Activated CD8-positive, alpha-beta memory T cell treated with anti-CD3 and anti-CD28 coated beads, Interleukin-2, amount 50 U/mL, for 4 hours (primary cell): ENCODE results near the gene GABBR2.
A peak's percentile ranks its signal among the peaks of the same experiment; 100 is the strongest.

Source experiments
- DNase-seq: peaks from one replicate; pipeline ENCODE4 v3.0.0-alpha.2; 2020

GABBR2 gene

DNA sequence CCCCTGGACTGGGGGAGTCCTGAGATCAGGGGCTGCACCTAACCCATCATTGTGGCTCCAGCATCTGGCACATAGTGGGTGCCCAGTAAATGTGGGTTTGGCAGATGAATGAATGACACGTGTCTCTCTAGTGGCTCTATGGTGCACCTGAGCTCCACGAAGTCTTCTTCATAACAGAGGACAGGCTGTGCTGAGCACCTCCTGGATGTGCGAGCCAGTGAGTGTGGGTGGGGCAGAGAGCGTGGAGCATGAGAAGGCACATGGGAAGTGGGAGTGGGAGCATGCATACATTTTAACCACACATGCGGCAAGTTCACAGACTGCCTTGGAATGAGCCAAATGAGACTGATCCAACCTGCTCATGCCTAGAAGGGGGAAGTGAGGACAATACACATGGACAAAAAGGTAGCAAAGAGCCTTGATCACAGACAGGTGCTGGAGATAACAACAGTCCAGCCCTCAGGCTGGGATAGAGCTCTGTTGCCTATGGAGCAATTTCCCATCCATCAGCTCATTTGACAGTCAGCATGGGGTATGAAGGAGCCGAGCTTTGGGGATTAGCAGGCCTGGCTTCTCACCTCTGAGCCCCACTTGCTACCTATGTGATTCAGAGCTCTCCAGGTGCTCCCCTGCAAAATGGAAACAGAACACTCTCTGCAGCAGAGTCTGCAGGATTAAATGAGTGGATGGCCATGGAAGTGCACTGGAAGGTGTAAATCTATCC is 377.0 kb downstream of the GABBR2 start:
- no peak for DNase-seq

GRCh38 chr9:98330831-98331230 is 377.9 kb downstream of the GABBR2 start:
- no peak for DNase-seq

DNA sequence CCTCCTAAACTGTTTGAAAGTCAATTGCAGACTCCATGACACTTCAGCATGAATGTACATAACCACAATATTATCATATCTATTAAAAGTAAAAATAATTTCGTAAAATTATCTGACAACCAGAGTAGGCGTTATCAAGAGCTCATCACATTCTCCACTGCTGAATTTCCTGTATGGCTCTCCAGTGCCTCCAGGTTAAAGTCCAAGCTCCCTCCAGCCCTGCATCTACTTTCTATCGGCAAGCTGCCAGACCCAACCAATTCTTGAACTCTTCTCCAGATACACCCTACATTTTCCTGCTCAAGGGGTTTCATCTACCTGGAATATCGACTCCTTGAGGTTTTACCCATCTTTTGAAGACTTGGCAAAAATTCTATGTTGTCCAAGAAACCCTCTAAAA is 378.8 kb downstream of the GABBR2 start:
- no peak for DNase-seq

GRCh38 chr9:98329281-98329680 is 379.5 kb downstream of the GABBR2 start:
- DNase-seq = no peak

DNA sequence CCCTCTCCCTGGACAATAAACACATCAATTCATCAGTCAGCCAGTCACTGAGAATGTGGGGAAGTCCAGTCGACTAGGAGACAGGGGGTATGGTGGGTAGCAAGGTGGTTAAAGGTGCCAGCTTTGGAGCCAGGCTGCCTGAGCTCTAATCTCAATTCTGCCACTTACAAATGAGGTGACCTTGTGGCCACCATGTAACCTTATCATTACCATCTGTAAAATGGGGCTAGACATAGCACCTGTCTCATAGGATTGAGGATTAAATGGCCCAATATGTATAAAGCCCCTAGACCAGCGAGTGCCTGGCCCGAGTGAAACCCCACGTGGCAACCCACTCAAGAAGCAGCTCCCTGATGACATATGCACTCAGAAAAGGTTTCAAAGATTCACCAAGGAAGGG is 380.0 kb downstream of the GABBR2 start:
- no peak for DNase-seq

DNA sequence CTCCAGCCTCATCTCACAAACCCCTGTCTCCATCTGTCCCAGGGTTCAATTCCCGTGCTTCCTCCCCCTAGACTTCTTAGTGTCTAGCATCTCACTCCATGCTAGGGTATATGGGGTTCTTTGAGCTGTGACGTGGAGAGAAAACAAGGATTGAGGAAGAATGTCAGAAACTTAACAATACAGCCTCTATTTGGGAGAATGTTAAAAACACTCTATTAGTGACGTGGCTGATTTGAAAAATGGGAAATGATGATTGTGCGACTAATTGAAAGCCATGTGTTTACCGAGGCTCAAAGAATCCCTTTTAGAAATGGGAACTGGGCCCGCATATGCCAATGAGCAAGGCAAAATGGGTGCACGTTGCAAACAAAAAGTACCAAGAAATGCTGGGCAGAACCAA is 380.6 kb downstream of the GABBR2 start:
- no peak for DNase-seq

DNA sequence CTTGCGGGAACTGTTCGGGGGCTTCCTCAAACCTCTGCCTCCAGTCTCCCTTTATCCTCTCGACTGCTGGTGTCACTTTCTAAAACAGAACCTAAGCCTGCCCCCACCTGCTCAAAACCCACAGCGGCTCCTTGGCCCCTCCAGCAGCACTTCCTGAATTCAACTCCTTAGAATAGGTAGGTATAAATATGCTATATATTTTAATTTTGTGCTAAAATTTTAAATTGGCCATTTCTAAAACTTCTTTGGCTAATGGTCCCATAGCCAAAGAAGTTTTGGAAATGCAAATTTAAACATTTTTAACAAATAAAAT is 381.5 kb downstream of the GABBR2 start:
- DNase-seq = no peak

DNA sequence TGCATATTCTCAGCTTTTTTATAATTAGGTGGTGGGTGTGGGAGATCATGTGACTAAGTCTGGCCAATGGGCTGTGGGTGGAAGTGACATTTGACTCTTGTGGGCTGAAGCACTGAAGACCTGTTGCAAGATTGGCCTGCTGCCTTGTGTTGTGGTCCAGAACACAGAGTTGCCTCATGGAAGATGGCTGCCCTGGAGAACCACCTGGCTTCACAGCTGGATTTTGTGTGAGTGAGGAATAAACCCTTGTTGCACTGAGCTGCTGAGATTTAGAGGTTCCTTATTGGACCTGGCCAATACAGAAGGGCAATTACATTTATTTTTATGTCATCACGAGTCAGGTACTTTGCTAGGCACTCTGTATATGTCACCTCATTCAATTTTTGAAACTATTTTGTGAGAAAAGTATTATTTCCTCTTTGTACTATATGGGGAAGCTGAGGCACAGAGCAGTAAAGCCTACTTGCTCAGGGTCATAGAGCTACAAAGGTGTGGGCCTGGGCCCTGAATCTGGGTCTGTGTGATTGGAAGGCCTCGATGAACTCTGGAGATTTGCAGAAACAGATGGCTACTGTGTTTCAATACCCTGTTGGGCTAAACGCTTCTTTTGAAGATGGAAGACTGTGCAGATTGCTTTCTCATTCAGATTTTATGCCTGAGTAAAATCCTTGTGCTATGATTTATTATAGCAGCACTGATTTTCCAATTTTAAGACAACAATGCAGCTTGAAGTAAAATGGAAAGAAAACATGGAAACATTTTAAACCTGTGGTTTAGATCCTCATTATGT is 382.1 kb downstream of the GABBR2 start:
- DNase-seq = no peak

- no peak for DNase-seq
Observed at GRCh38 chr9:98324801-98325200, 383.9 kb downstream of the GABBR2 start.

- no peak for DNase-seq
Observed at GRCh38 chr9:98323831-98324135, 385.0 kb downstream of the GABBR2 start.

- no peak for DNase-seq
Observed at GRCh38 chr9:98323051-98323830, 385.5 kb downstream of the GABBR2 start.

DNA sequence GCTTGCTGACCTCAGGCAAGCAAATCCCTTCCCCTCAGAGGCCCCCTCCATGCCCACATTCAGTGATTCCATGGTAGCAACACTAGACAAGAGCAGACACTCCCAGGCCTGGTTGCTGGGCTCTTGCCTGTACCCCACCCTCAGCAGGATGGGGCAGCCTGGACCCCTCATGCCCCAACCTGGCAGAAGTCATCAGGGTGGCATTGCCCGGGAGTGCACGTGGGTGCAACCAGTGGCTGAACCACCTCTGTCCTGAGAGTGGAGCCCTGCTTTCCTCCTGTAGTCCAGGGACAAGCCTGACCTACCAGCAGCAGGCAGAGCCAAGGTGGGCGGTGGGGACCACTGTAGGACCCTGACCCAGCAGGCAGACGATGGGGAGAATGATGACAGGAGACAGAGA is 387.5 kb downstream of the GABBR2 start:
- DNase-seq = no peak

- DNase-seq = no peak
Observed at GRCh38 chr9:98318834-98319478, 389.8 kb downstream of the GABBR2 start.

- no peak for DNase-seq
Observed at GRCh38 chr9:98318041-98318790, 390.5 kb downstream of the GABBR2 start.

DNA sequence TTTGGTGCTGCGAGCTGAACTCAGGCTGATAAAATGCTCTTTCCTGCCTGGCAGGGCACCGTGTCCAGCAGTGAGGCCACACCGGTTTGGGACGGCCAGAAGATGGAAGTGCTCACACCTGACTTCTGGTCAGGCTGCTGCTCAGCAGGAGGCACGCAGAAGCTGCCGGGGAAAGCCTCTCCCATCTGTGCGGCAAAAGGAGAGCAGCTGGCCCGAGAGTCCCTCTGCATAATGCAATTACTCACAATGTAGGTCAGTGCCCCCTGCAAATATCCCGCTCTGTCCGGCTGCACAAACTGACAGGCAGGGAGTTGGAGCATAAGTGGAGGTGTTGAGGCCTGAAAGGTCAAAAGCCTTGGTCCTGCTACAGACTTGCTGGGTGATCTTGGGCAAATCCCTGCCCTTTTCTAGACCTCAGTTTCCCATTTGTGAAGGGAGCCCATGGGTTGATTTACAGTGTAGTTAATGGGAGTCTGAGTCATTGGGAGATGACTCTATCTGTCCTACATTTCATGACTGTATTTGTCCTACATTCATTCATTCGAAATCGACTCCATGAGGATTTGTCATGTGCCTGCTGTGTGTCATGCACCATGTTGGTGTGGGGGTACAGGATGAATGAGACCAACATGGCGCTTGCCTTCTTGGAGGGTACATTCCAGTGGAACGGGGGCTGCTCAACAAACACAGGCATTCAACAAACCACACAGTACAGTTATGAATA is 391.4 kb downstream of the GABBR2 start:
- no peak for DNase-seq

- DNase-seq = no peak
Observed at GRCh38 chr9:98316445-98317133, 392.1 kb downstream of the GABBR2 start.

DNA sequence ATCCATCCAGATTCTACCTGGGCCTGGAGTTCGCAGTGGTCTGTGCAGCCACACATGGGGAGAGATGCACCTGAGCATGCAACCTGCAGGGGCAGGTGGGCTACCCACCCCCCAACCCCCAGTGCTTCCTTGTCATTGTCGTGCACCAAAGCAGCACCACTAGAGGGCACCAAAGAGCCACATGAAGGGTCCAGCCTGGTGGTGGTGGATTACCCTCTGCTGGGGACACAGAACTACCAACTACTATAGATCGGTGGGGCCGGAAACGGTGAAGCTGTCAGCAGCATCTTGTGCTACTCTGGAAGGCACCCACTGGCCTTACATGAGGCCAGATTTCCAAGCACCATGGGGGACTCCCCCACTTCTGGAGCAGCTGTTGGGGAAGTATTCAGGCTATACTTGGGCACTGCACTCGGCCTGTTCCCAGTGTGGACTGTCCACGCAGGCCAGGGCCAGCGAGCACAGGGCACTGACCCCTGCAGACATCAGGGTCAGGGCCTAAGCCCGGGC is 393.1 kb downstream of the GABBR2 start:
- peak; percentile 71 for DNase-seq

GRCh38 chr9:98315067-98315453 is 393.7 kb downstream of the GABBR2 start:
- DNase-seq = no peak

DNA sequence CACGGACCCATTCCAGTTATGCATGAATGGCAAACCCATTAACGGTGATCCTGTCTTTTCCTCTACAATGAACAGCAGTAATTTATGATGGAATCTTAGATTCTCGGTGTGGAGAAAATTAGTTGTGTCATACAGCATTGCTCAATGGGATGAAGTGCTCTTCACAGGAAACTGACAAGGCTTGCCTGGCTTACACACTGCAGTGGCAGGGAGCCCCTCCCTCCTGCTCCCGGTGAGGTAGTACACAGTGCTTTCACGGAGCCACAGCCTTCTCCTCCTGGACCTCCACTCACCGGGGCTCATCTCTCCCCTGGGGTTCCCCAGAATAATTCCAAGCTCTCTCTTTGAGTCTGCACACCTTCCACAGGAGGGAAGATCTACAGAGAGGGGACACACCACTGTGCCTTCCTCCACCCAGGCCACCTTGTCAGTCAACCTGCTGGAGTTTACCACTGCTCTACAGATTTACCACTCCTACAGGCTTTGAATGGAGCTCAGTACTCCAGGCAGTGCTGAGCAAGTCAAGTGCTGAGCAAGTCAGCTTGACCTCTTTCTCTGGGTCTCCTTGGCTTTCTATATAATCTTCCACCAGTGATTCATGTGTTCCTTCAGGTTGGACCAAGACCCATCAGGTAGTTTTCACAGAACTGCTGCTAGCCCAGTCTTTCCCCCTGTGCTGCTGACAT is 394.2 kb downstream of the GABBR2 start:
- no peak for DNase-seq

- DNase-seq = no peak
Observed at GRCh38 chr9:98312365-98312764, 396.4 kb downstream of the GABBR2 start.

- DNase-seq = no peak
Observed at GRCh38 chr9:98311541-98311940, 397.2 kb downstream of the GABBR2 start.
